ENCODE results near the gene FAM124A. TPM values are rescaled to one million over a fixed set of nuclear protein-coding genes. Genes with fewer than 3 reads are reported as not detected.

The FAM124A gene
- total RNA-seq (2014; rRNA removed; shearing (Covaris generic)) (not detected in 2 replicates), polyA plus RNA-seq (2016; fragmentation: Nextera tagmentation; extraction: Ambion mirVana) (0.10 TPM in 1 of 2 replicates, not detected in the other)

- Histone ChIP-seq H2AFZ (peak within 1 kb of the TSS; percentile 88), H4K20me1 (ENCODE audit: insufficient read depth) (no peaks in the 10 kb centered on the region), H3K27me3 (replicated peaks; ENCODE audit: insufficient read depth) (peaks cover 44% of the 10 kb centered on the region), H3F3A (ENCODE audit: insufficient read depth) (no peaks in the 10 kb centered on the region), H3K9me3 (ENCODE audit: low read depth) (no peaks in the 10 kb centered on the region), H3K27ac (no peak within 1 kb of the TSS), H3K4me2 (ENCODE audit: unreplicated experiment) (peak within 1 kb of the TSS; percentile 86), H3K79me2 (ENCODE audit: insufficient read depth) (no peaks in the 10 kb centered on the region), H3K4me1 (ENCODE audit: insufficient read depth) (no peaks in the 10 kb centered on the region), H3K9me2 (ENCODE audit: insufficient read depth) (no peaks in the 10 kb centered on the region), H3K9ac (peak within 1 kb of the TSS; percentile 32; the same call in 1 of the 2 replicates), H3K4me3 (peak within 1 kb of the TSS; percentile 70), H3K36me3 (ENCODE audit: low read depth) (no peaks in the 10 kb centered on the region)
- DNase-seq: peak; percentile 75
- 1 to 2% methylated on average over 38 to 85 of the region's 106 CpGs for WGBS, 2 experiments (ENCODE audit: low coverage in 1 of 2, low lambda C conversion rate in 2 of 2, missing lambda C conversion rate in 2 of 2)
- in situ Hi-C loops (cut with MboI): no loop called here
- TF ChIP-seq EZH2phosphoT487 (IDR thresholded peaks at IDR 0.05; ENCODE audit: insufficient read depth, low read depth) (no peak), EZH2 (IDR thresholded peaks at IDR 0.05; ENCODE audit: insufficient read depth, poor library complexity, severe bottlenecking) (no peak)
These were observed at the start of gene FAM124A for GRCh38 chr13:51222037-51222685. TSS of gene FAM124A (plus strand) at chr13:51222398. CDS start at chr13:51222502, 104 bp downstream.

- no peaks in the 10 kb centered on the region for H3F3A ChIP-seq (ENCODE audit: insufficient read depth)
- no peak overlapping the region for H3K27ac ChIP-seq
- no peaks in the 10 kb centered on the region for H3K9me3 ChIP-seq (ENCODE audit: low read depth)
- DNase-seq: no peak
- H3K4me1 ChIP-seq (ENCODE audit: insufficient read depth): no peaks in the 10 kb centered on the region
- H2AFZ ChIP-seq: no peak overlapping the region
- no peak overlapping the region for H3K9ac ChIP-seq
- 74 to 78% methylated on average over 8 of the region's 8 CpGs for WGBS, 2 experiments (ENCODE audit: low coverage in 1 of 2, low lambda C conversion rate in 2 of 2, missing lambda C conversion rate in 2 of 2)
- H3K27me3 ChIP-seq (replicated peaks; ENCODE audit: insufficient read depth): peaks cover 25% of the 10 kb centered on the region
- H3K4me2 ChIP-seq (ENCODE audit: unreplicated experiment): no peak overlapping the region
- TF ChIP-seq EZH2phosphoT487 (IDR thresholded peaks at IDR 0.05; ENCODE audit: insufficient read depth, low read depth): no peak
- TF ChIP-seq EZH2 (IDR thresholded peaks at IDR 0.05; ENCODE audit: insufficient read depth, poor library complexity, severe bottlenecking): no peak
- H3K36me3 ChIP-seq (ENCODE audit: low read depth): no peaks in the 10 kb centered on the region
- no peaks in the 10 kb centered on the region; the same call in 1 of the 2 replicates for H4K20me1 ChIP-seq (ENCODE audit: insufficient read depth)
- no peaks in the 10 kb centered on the region for H3K79me2 ChIP-seq (ENCODE audit: insufficient read depth)
- H3K4me3 ChIP-seq: no peak overlapping the region
- in situ Hi-C loops (cut with MboI): no loop called here
- no peaks in the 10 kb centered on the region for H3K9me2 ChIP-seq (ENCODE audit: insufficient read depth)
These were observed 47.2 kb upstream of the FAM124A start for GRCh38 chr13:51175021-51175420.

GRCh38 chr13:51175639-51176038 lies 46.6 kb upstream of the FAM124A start:
- no peaks in the 10 kb centered on the region for H3K4me1 ChIP-seq (ENCODE audit: insufficient read depth)
- H3F3A ChIP-seq (ENCODE audit: insufficient read depth): no peaks in the 10 kb centered on the region
- H2AFZ ChIP-seq: no peak overlapping the region
- no peak overlapping the region for H3K27ac ChIP-seq
- no peaks in the 10 kb centered on the region for H3K9me2 ChIP-seq (ENCODE audit: insufficient read depth)
- no peaks in the 10 kb centered on the region; the same call in 1 of the 2 replicates for H4K20me1 ChIP-seq (ENCODE audit: insufficient read depth)
- no peak for TF ChIP-seq EZH2phosphoT487 (IDR thresholded peaks at IDR 0.05; ENCODE audit: insufficient read depth, low read depth)
- no peak for TF ChIP-seq EZH2 (IDR thresholded peaks at IDR 0.05; ENCODE audit: insufficient read depth, poor library complexity, severe bottlenecking)
- no peaks in the 10 kb centered on the region for H3K79me2 ChIP-seq (ENCODE audit: insufficient read depth)
- 35 to 36% methylated on average over 1 of the region's 1 CpG for WGBS, 2 experiments (ENCODE audit: low coverage in 1 of 2, low lambda C conversion rate in 2 of 2, missing lambda C conversion rate in 2 of 2)
- H3K9ac ChIP-seq: no peak overlapping the region
- no peak for DNase-seq
- no peak overlapping the region for H3K4me2 ChIP-seq (ENCODE audit: unreplicated experiment)
- no peaks in the 10 kb centered on the region for H3K36me3 ChIP-seq (ENCODE audit: low read depth)
- H3K4me3 ChIP-seq: no peak overlapping the region
- H3K9me3 ChIP-seq (ENCODE audit: low read depth): no peaks in the 10 kb centered on the region
- in situ Hi-C loops (cut with MboI): no loop called here
- peaks cover 27% of the 10 kb centered on the region for H3K27me3 ChIP-seq (replicated peaks; ENCODE audit: insufficient read depth)

GRCh38 chr13:51177188-51177587 lies 45.0 kb upstream of the FAM124A start:
- Histone ChIP-seq H3K79me2 (ENCODE audit: insufficient read depth) (no peaks in the 10 kb centered on the region), H2AFZ (no peak overlapping the region), H3K9me3 (ENCODE audit: low read depth) (no peaks in the 10 kb centered on the region), H3K36me3 (ENCODE audit: low read depth) (no peaks in the 10 kb centered on the region), H4K20me1 (ENCODE audit: insufficient read depth) (no peaks in the 10 kb centered on the region; the same call in 1 of the 2 replicates), H3K27me3 (replicated peaks; ENCODE audit: insufficient read depth) (peaks cover 27% of the 10 kb centered on the region), H3K9ac (no peak overlapping the region), H3K4me3 (no peak overlapping the region), H3F3A (ENCODE audit: insufficient read depth) (no peaks in the 10 kb centered on the region), H3K4me2 (ENCODE audit: unreplicated experiment) (no peak overlapping the region), H3K9me2 (ENCODE audit: insufficient read depth) (no peaks in the 10 kb centered on the region), H3K4me1 (ENCODE audit: insufficient read depth) (no peaks in the 10 kb centered on the region), H3K27ac (no peak overlapping the region)
- no peak for DNase-seq
- in situ Hi-C loops (cut with MboI): no loop called here
- 70 to 73% methylated on average over 1 of the region's 1 CpG for WGBS, 2 experiments (ENCODE audit: low coverage in 1 of 2, low lambda C conversion rate in 2 of 2, missing lambda C conversion rate in 2 of 2)
- no peak for TF ChIP-seq EZH2 (IDR thresholded peaks at IDR 0.05; ENCODE audit: insufficient read depth, poor library complexity, severe bottlenecking)
- TF ChIP-seq EZH2phosphoT487 (IDR thresholded peaks at IDR 0.05; ENCODE audit: insufficient read depth, low read depth): no peak
